Measurements from ENCODE around the gene DMBX1. TPM values are rescaled to one million over a fixed set of nuclear protein-coding genes. Genes with fewer than 3 reads are reported as not detected.

DMBX1 gene
- total and polyA plus RNA-seq, 2 of the 13 experiments (the other 11 are each of a cell fraction or from before 2014, with no cell fraction given) = not detected

DNA sequence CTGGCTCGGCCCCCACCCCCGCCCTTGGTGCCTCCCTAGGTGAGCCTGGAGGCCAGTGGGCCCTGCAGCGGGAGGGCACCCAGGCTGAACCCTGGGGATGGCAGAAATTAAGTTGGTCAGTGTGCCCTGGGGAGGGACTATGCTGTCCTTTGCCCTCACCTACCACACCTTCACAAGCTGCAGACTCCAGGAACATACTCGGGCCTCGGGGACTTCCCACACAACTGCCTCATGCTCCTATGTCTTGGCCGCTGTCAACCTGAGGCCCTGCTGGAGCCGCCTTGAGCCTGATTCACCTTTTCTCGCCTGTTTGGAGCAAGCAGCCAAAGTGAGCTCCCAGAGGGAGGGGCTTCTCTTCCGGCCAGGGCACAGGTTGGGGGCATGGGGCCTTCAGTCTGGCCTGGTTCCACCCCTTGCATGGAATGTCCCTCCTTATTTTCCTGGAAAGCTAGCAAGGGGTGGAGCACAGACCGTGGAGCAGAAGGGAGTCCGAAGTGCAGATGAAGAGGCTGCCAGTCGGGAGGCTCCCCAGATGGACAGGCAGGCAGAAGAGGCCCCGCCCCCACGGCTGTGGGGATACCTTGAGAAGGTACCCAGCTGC, 37.2 kb downstream of the DMBX1 start (continued):
- TF ChIP-seq, protein P1, sequence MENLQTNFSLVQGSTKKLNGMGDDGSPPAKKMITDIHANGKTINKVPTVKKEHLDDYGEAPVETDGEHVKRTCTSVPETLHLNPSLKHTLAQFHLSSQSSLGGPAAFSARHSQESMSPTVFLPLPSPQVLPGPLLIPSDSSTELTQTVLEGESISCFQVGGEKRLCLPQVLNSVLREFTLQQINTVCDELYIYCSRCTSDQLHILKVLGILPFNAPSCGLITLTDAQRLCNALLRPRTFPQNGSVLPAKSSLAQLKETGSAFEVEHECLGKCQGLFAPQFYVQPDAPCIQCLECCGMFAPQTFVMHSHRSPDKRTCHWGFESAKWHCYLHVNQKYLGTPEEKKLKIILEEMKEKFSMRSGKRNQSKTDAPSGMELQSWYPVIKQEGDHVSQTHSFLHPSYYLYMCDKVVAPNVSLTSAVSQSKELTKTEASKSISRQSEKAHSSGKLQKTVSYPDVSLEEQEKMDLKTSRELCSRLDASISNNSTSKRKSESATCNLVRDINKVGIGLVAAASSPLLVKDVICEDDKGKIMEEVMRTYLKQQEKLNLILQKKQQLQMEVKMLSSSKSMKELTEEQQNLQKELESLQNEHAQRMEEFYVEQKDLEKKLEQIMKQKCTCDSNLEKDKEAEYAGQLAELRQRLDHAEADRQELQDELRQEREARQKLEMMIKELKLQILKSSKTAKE (CRISPR knock-in tag; IDR thresholded peaks at IDR 0.05; ENCODE audit: borderline replicate concordance) = peak; percentile 55; the same call in 1 of the 2 replicates
- TF ChIP-seq GABPA (IDR thresholded peaks at IDR 0.05; ENCODE audit: low read depth, low read length) (no peak), GABPA (CRISPR knock-in tag; IDR thresholded peaks at IDR 0.05; ENCODE audit: low read depth) (peak; percentile 17; the same call in 1 of the 2 replicates), TBX2 (CRISPR knock-in tag; IDR thresholded peaks at IDR 0.05; ENCODE audit: borderline replicate concordance) (no peak), SP5 (CRISPR knock-in tag; IDR thresholded peaks at IDR 0.05; ENCODE audit: borderline replicate concordance, low read depth) (peak; percentile 92), HMG20B (CRISPR knock-in tag; conservative IDR thresholded peaks at IDR 0.05) (no peak), ZBTB7B (CRISPR knock-in tag; IDR thresholded peaks at IDR 0.05) (peak; percentile 47; the same call in 1 of the 2 replicates), ZBTB26 (CRISPR knock-in tag; IDR thresholded peaks at IDR 0.05; ENCODE audit: borderline replicate concordance) (no peak), HMG20A (CRISPR knock-in tag; IDR thresholded peaks at IDR 0.05; ENCODE audit: borderline replicate concordance) (0 out of 2 replicates have a peak, but pooled peaks have one; percentile 29), MEF2D (CRISPR knock-in tag; IDR thresholded peaks at IDR 0.05) (no peak), ZSCAN31 (CRISPR knock-in tag; IDR thresholded peaks at IDR 0.05; ENCODE audit: low read depth) (no peak), TEAD3 (CRISPR knock-in tag; optimal IDR thresholded peaks at IDR 0.05; ENCODE audit: borderline replicate concordance) (peak; percentile 79), KDM5A (IDR thresholded peaks at IDR 0.05; ENCODE audit: borderline replicate concordance, low read length) (no peak), RNF2 (conservative IDR thresholded peaks at IDR 0.05; ENCODE audit: low read depth) (0 out of 2 replicates have a peak, but pooled peaks have one; percentile 33), ZNF432 (CRISPR knock-in tag; IDR thresholded peaks at IDR 0.05; ENCODE audit: borderline replicate concordance) (no peak), KLF9 (CRISPR knock-in tag; IDR thresholded peaks at IDR 0.05; ENCODE audit: low read depth) (no peak), NCOA2 (CRISPR knock-in tag; IDR thresholded peaks at IDR 0.05) (no peak), MED13 (CRISPR knock-in tag; IDR thresholded peaks at IDR 0.05) (no peak)
- TF ChIP-seq, protein P2, sequence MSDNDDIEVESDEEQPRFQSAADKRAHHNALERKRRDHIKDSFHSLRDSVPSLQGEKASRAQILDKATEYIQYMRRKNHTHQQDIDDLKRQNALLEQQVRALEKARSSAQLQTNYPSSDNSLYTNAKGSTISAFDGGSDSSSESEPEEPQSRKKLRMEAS (IDR thresholded peaks at IDR 0.05) = 0 out of 2 replicates have a peak, but pooled peaks have one; percentile 26
- TF ChIP-seq, protein P3, sequence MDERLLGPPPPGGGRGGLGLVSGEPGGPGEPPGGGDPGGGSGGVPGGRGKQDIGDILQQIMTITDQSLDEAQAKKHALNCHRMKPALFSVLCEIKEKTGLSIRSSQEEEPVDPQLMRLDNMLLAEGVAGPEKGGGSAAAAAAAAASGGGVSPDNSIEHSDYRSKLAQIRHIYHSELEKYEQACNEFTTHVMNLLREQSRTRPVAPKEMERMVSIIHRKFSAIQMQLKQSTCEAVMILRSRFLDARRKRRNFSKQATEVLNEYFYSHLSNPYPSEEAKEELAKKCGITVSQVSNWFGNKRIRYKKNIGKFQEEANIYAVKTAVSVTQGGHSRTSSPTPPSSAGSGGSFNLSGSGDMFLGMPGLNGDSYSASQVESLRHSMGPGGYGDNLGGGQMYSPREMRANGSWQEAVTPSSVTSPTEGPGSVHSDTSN (CRISPR knock-in tag; IDR thresholded peaks at IDR 0.05) = peak; percentile 17; the same call in 1 of the 2 replicates
- TF ChIP-seq, protein P4, sequence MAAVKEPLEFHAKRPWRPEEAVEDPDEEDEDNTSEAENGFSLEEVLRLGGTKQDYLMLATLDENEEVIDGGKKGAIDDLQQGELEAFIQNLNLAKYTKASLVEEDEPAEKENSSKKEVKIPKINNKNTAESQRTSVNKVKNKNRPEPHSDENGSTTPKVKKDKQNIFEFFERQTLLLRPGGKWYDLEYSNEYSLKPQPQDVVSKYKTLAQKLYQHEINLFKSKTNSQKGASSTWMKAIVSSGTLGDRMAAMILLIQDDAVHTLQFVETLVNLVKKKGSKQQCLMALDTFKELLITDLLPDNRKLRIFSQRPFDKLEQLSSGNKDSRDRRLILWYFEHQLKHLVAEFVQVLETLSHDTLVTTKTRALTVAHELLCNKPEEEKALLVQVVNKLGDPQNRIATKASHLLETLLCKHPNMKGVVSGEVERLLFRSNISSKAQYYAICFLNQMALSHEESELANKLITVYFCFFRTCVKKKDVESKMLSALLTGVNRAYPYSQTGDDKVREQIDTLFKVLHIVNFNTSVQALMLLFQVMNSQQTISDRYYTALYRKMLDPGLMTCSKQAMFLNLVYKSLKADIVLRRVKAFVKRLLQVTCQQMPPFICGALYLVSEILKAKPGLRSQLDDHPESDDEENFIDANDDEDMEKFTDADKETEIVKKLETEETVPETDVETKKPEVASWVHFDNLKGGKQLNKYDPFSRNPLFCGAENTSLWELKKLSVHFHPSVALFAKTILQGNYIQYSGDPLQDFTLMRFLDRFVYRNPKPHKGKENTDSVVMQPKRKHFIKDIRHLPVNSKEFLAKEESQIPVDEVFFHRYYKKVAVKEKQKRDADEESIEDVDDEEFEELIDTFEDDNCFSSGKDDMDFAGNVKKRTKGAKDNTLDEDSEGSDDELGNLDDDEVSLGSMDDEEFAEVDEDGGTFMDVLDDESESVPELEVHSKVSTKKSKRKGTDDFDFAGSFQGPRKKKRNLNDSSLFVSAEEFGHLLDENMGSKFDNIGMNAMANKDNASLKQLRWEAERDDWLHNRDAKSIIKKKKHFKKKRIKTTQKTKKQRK (IDR thresholded peaks at IDR 0.05; ENCODE audit: low read length) = no peak
- TF ChIP-seq, protein P5, sequence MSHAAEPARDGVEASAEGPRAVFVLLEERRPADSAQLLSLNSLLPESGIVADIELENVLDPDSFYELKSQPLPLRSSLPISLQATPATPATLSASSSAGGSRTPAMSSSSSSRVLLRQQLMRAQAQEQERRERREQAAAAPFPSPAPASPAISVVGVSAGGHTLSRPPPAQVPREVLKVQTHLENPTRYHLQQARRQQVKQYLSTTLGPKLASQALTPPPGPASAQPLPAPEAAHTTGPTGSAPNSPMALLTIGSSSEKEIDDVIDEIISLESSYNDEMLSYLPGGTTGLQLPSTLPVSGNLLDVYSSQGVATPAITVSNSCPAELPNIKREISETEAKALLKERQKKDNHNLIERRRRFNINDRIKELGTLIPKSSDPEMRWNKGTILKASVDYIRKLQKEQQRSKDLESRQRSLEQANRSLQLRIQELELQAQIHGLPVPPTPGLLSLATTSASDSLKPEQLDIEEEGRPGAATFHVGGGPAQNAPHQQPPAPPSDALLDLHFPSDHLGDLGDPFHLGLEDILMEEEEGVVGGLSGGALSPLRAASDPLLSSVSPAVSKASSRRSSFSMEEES (CRISPR knock-in tag; IDR thresholded peaks at IDR 0.05) = no peak
